Endothelial cell of umbilical vein (primary cell): ENCODE data around the gene SLC8A1. TPM values are rescaled to one million over a fixed set of nuclear protein-coding genes. Genes with fewer than 3 reads are reported as not detected.

ENCODE experiments used
- BruUV-seq: library from RNA; stranded (reverse); fragments of 400-500 nt; replicated peaks from 2 replicates; lab custom pipeline; 2021; lab: Mats Ljungman, UMichigan
- CTCF ChIA-PET: fragments of 300-600, 350-600 bp; sonication (Branson Sonifier 250); formaldehyde crosslinking; loops from one replicate; lab custom pipeline; 2021; ENCODE audit warnings: antibody characterized with exemption, inconsistent platforms; lab: Charles Lee
- POLR2A ChIA-PET: fragments of 300-600, 350-600 bp; sonication (Branson Sonifier 250); formaldehyde crosslinking; loops from one replicate; lab custom pipeline; 2021; ENCODE audit warnings: antibody characterized with exemption, inconsistent platforms; lab: Charles Lee
- DNase-seq: peaks from one replicate; pipeline ENCODE4 v3.0.0-alpha.2; 2011; ENCODE audit warnings: low read depth, low spot score
- FAIRE-seq: peaks from 2 replicates; lab custom pipeline; 2011; peaks lifted over from hg19 to GRCh38; lab: Jason Lieb, UNC
- H2AFZ ChIP-seq: 2 replicates; pipeline ENCODE4 v1.6.0; 2012; ENCODE audit warnings: low read depth, low read length, control low read depth, inconsistent platforms
- H3K27ac ChIP-seq: 2 replicates; pipeline ENCODE4 v1.5.1; 2011; ENCODE audit warnings: low read depth, mild to moderate bottlenecking, control low read depth, low read length, moderate library complexity; ENCODE audit not compliant: insufficient read depth
- H3K27me3 ChIP-seq, 2 experiments: 2 replicates each; pipeline versions ENCODE4 v1.6.0 to v1.6.1; 2011; ENCODE audit warnings: low read length in 2 of 2, mixed read lengths in 1 of 2; ENCODE audit not compliant: control insufficient read depth in 2 of 2, insufficient read depth in 2 of 2
- H3K36me3 ChIP-seq, 2 experiments: 2 replicates in 1 of 2; 3 replicates in 1 of 2; pipeline ENCODE4 v1.5.1; 2011; ENCODE audit warnings: low read length in 2 of 2, mild to moderate bottlenecking in 1 of 2, moderate library complexity in 1 of 2; ENCODE audit not compliant: control insufficient read depth in 2 of 2, insufficient read depth in 2 of 2; ENCODE audit errors: extremely low read depth in 1 of 2
- H3K4me1 ChIP-seq: 3 replicates; pipeline ENCODE4 v1.5.1; 2011; ENCODE audit warnings: mild to moderate bottlenecking, low read length; ENCODE audit not compliant: control insufficient read depth, insufficient read depth; ENCODE audit errors: extremely low read depth
- H3K4me2 ChIP-seq: 2 replicates; pipeline ENCODE4 v1.6.1; 2011; ENCODE audit warnings: low read length, control low read depth, mixed read lengths; ENCODE audit not compliant: insufficient read depth
- H3K4me3 ChIP-seq, 3 experiments: fragments of 200-600 bp in 1 of 3; sonication (generic), shearing (Covaris generic) in 1 of 3; replicated peaks in 1 of 3; 2 replicates each; pipeline ENCODE4 v1.5.1; 2011 to 2016; ENCODE audit warnings: control low read depth in 3 of 3, low read length in 3 of 3, mild to moderate bottlenecking in 2 of 3, inconsistent platforms in 1 of 3, low read depth in 1 of 3, moderate library complexity in 1 of 3; ENCODE audit not compliant: insufficient read depth in 1 of 3
- H3K79me2 ChIP-seq: 2 replicates; pipeline ENCODE4 v1.6.0; 2012; ENCODE audit warnings: low read length, inconsistent platforms; ENCODE audit not compliant: control insufficient read depth, insufficient read depth
- H3K9ac ChIP-seq: replicated peaks from 2 replicates; pipeline ENCODE3; 2011; ENCODE audit warnings: low read length, control low read depth; ENCODE audit not compliant: insufficient read depth; ENCODE audit errors: extremely low read depth
- H3K9me1 ChIP-seq: replicated peaks from 3 replicates; pipeline ENCODE4 v1.6.0; 2011; ENCODE audit warnings: mild to moderate bottlenecking, low read length; ENCODE audit not compliant: control insufficient read depth, insufficient read depth; ENCODE audit errors: extremely low read depth
- H3K9me3 ChIP-seq: replicated peaks from 2 replicates; pipeline ENCODE4 v1.5.1; 2012; ENCODE audit warnings: low read length, inconsistent platforms; ENCODE audit not compliant: control insufficient read depth, insufficient read depth
- H4K20me1 ChIP-seq: replicated peaks from 2 replicates; pipeline ENCODE3; 2011; ENCODE audit warnings: mild to moderate bottlenecking, low read length; ENCODE audit not compliant: control insufficient read depth, insufficient read depth; ENCODE audit errors: extremely low read depth
- EZH2 ChIP-seq: IDR thresholded peaks from 2 replicates; pipeline ENCODE4 v1.6.1; 2012; ENCODE audit warnings: borderline replicate concordance, low read depth, mild to moderate bottlenecking, moderate library complexity, low read length, inconsistent platforms; ENCODE audit not compliant: severe bottlenecking
- GATA2 ChIP-seq: IDR thresholded peaks from 2 replicates; pipeline ENCODE4 v1.7.0; 2011; ENCODE audit warnings: low read depth, mild to moderate bottlenecking, moderate library complexity, mixed read lengths, low read length; ENCODE audit not compliant: insufficient read length, insufficient read depth
- JUN ChIP-seq: IDR thresholded peaks from 2 replicates; pipeline ENCODE4 v1.6.1; 2011; ENCODE audit warnings: borderline replicate concordance, low read depth; ENCODE audit not compliant: insufficient read length, insufficient read depth
- MYC ChIP-seq: IDR thresholded peaks from one replicate; pipeline ENCODE4 v1.6.1; 2011; ENCODE audit warnings: mild to moderate bottlenecking, low read depth, low read length
- POLR2A ChIP-seq: IDR thresholded peaks from 2 replicates; pipeline ENCODE4 v1.6.1; 2012; ENCODE audit warnings: low read depth, mild to moderate bottlenecking, control low read depth, low read length
- POLR2AphosphoS5 ChIP-seq: IDR thresholded peaks from 2 replicates; pipeline ENCODE4 v1.6.1; 2012; ENCODE audit warnings: low read depth, mild to moderate bottlenecking, control low read depth, low read length, moderate library complexity; ENCODE audit not compliant: insufficient read depth
- dilution Hi-C: fragments of 300-500 bp; cut with MboI; formaldehyde crosslinking; loops from one replicate; pipeline ENCODE4 v1.15.0; 2019; ENCODE audit warnings: low sequenced_read_pairs; ENCODE audit not compliant: extremely low pct_ligation_motif_present
- intact Hi-C: fragments of 100-400 bp; cut with micrococcal nuclease; formaldehyde crosslinking; loops from one replicate; pipeline ENCODE4 v1.10.0; 2022
- polyA plus RNA-seq, 4 experiments: library from polyadenylated mRNA; depleted of rRNA in 3 of 4; stranded (reverse) in 3 of 4; unstranded in 1 of 4; fragments of >200 nt; gene quantifications; 2 replicates each; pipeline versions ENCODE4 v1.2.1 to v1.2.3, GENCODE V29; 2011 to 2012; ENCODE audit warnings: missing spikeins in 1 of 4
- total RNA-seq: library from RNA; stranded (reverse); gene quantifications from 2 replicates; pipeline ENCODE4 v1.2.3, GENCODE V29; 2021
- TF ChIP-seq, protein P1 (sequence below): IDR thresholded peaks from 2 replicates; pipeline ENCODE4 v1.6.1; 2011; ENCODE audit not compliant: insufficient read depth, insufficient read length

SLC8A1 gene
- total and polyA plus RNA-seq, 2 donors (not counting 3 experiments of a cell fraction or from before 2014, with no cell fraction given), result 0.19 to 1.8 TPM

DNA sequence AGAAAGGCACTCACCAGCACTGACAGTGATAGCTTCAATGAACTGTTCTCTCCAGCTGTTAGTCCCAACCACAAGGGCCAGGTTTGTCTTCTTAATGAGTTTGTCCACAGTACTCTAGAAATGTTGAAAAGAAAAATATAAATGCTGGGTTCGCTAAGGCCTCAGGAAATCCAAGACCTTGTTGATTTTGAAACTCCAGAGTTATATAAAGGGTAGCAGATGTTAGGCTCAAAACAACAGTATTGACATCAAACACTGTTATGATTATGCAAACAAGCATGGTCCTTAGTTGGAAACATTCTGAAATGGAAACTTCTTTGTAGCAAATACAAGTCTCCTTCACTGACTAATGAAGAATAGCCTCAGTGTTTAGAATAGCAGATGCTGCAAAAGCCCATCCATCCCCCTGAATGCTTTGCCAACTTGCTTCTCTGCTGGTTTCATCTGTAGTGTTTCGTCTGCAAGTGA lies 291.1 kb downstream of the SLC8A1 start:
- FAIRE-seq (no peak), DNase-seq (no peak)
- no peaks in the 10 kb centered on the region for H3K9me3 ChIP-seq
- H3K79me2 ChIP-seq, result no peaks in the 10 kb centered on the region
- H3K4me3 ChIP-seq, result no peak overlapping the region
- H3K27ac ChIP-seq, result no peak overlapping the region
- ChIA-PET CTCF (no interaction called here), POLR2A (no interaction called here)
- dilution Hi-C loops (no loop called here), intact Hi-C loops (no loop called here)
- H3K4me2 ChIP-seq, result no peak overlapping the region
- no peak for TF ChIP-seq MYC
- TF ChIP-seq POLR2A, result no peak
- TF ChIP-seq, protein P1, sequence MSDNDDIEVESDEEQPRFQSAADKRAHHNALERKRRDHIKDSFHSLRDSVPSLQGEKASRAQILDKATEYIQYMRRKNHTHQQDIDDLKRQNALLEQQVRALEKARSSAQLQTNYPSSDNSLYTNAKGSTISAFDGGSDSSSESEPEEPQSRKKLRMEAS, result no peak
- TF ChIP-seq POLR2AphosphoS5, result no peak
- no peak for TF ChIP-seq GATA2
- TF ChIP-seq JUN, result no peak
- TF ChIP-seq EZH2, result no peak
- H3K27me3 ChIP-seq, result no peaks in the 10 kb centered on the region
- no peak overlapping the region for H2AFZ ChIP-seq
- H3K9ac ChIP-seq, result no peak overlapping the region
- H3K4me1 ChIP-seq, result no peaks in the 10 kb centered on the region
- no peaks in the 10 kb centered on the region for H3K36me3 ChIP-seq
- H4K20me1 ChIP-seq, result no peaks in the 10 kb centered on the region
- no peaks in the 10 kb centered on the region for H3K9me1 ChIP-seq
- BruUV-seq, result no TSS peak

DNA sequence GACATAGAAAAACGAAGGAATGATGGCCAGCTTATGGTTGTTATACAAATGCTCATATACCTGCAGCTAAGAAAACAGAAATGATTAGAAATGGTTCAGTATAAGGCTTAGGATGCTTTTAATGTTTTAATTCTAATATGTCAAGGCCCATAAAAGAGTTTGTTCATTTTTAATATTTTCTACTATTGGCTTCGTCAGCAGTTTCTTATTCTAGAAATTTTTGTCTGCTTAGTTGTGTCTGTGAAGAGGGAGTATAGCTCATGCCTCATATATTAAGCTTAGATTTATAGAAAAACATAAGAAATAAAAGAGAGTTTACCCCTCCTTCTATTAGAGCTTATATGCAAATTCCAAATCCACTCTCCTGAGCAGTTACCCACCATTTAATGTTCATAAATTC lies 292.6 kb downstream of the SLC8A1 start:
- BruUV-seq, result no TSS peak
- CTCF ChIA-PET, result interaction anchor here (0.6 to 1.3 kb wide), 2 partner anchors 15 to 23 kb away, joined by 4 to 5 read pairs; no protein-coding TSS in a partner anchor

More for the DNA sequence above, 292.6 kb downstream of the SLC8A1 start:
- intact Hi-C loops (no loop called here), dilution Hi-C loops (no loop called here)
- H4K20me1 ChIP-seq, result no peaks in the 10 kb centered on the region
- no peaks in the 10 kb centered on the region for H3K9me3 ChIP-seq
- no peaks in the 10 kb centered on the region for H3K36me3 ChIP-seq
- no peaks in the 10 kb centered on the region for H3K79me2 ChIP-seq
- POLR2A ChIA-PET, result no interaction called here
- H3K27ac ChIP-seq, result no peak overlapping the region
- DNase-seq (no peak), FAIRE-seq (no peak)
- TF ChIP-seq, protein P1, result no peak
- TF ChIP-seq MYC, result no peak
- no peak for TF ChIP-seq GATA2
- TF ChIP-seq JUN, result no peak
- H3K9me1 ChIP-seq, result no peaks in the 10 kb centered on the region
- no peak overlapping the region for H3K4me2 ChIP-seq
- no peak overlapping the region for H3K9ac ChIP-seq
- no peaks in the 10 kb centered on the region for H3K27me3 ChIP-seq
- H2AFZ ChIP-seq, result no peak overlapping the region
- no peak overlapping the region for H3K4me3 ChIP-seq
- H3K4me1 ChIP-seq, result no peaks in the 10 kb centered on the region
